HG02970 (cell line): Measurements from ENCODE around the gene UNKL.
"Not testable (repeated sequence)": the region's sequence is repeated elsewhere in the genome, so short reads cannot be mapped to it uniquely, and the experiment has no call there.

Experiments used
- ATAC-seq: cut with Tn5 transposase; IDR thresholded peaks from one replicate; pipeline ENCODE4 v1.9.1; 2021; ENCODE audit warnings: mild to moderate bottlenecking, moderate library complexity, moderate number of reproducible peaks; ENCODE audit not compliant: unreplicated experiment, low FRiP score

Gene UNKL

DNA sequence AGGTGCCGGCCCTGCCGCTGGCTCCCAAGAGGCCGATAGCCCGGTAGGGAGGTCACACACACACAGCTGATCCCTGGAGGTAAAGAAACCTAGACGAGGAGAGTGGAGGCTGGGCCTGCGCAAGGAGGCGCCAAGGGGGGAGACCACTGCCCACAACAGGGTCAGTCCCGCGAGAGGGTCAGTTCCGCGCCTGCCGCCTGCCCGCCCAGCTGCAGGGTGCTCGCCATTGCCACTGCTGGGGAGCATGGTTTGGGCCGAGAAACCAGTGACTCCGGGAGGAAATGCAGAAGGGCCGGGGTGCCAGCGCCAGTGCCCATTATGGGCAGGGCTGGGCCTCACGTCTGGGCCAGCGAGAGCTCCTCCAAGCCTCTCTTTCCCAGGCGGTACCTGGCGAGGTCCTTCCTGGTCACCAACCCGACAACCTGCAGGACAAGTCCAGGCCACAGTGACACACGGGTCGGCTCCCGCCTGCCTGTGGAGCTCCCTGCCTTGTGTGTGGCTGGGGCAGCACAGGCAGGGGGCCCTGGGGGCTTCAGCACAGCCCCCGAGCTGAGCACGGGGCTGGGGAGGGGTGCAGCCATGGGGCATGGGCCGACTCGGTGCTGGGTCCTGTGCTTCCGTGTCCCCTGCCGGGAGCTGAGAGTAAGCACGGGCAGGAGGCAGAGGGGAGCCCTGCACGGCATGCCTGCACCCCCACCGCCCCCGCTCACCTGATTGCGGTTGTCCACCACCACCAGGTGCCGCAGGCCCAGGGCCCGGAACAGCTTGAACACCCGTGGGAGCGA is 32.0 kb upstream of the UNKL start:
- no peak for ATAC-seq

GRCh38 chr16:1445518-1446203 is 31.2 kb upstream of the UNKL start:
- ATAC-seq: no peak

DNA sequence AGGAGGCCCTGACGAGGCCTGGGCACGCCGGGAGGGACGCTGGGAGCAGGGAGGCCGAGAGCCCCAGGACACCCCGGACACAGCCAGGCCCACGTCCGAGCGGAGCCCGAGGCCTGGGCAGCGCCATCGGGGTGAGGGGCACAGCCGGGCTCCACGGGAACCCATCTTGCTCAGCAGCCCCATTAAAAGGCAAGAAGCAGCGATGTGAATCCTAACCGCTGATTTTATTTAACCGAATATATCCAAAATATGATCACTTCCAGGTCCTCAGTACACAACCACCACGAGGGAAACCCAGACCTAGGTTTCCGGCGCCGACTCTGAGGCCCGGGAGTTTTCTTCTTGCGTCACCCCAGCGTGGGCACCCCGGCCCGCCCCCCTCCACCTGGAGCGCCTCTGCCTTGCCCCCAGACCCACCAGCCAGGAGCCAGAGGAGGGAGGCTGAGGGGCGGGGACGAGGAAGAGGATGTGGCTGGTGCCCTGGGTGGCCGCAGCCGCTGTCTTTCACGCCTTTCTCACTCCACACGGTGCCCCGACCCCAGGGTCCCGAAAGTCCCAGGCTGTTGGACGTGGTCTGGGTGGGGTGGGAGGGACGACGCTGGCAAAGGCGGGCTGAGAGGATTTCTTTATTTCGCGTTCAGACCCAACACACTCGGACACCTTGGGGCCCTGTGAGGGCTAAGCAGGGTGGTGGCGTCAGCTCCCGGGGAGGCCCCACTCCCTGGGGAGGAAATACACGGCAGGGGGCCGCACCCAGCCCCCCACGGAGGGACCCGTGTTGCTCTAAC is 30.4 kb upstream of the UNKL start:
- no peak for ATAC-seq

- no peak for ATAC-seq
Measured at GRCh38 chr16:1443980-1444729, 29.7 kb upstream of the UNKL start, which contains the start of gene CCDC154. Gene CCDC154 (minus strand): TSS chr16:1444556. CDS start chr16:1444322, 234 bp downstream.

DNA sequence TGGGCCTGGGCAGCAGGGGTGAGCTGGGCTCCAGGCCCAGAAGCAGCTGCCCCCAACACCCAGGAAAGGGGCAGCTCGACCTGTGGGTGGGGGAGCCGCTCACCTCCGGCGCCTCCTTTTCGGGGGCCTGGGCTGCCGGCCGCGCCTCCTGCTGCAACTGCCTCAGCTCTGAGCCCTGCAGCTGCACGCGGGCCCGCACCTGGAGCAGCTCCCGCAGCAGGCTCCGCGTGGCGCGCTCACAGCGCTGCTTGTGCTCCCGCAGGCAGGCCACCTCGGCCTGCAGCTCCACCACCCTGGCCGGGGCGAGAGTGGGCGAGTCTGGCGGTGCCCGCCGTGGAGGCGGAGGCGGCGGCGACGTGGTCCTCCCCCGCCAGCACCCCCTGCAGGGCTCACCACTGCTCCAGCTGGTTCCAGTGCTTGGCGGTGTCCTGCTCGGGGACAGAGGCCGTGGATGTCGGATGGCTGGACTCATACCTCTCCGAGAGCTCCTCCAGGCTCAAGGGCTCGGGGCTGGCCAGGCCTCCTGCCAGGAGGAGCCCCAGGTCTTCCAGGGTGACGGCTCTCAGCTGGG is 29.0 kb upstream of the UNKL start:
- no peak for ATAC-seq

DNA sequence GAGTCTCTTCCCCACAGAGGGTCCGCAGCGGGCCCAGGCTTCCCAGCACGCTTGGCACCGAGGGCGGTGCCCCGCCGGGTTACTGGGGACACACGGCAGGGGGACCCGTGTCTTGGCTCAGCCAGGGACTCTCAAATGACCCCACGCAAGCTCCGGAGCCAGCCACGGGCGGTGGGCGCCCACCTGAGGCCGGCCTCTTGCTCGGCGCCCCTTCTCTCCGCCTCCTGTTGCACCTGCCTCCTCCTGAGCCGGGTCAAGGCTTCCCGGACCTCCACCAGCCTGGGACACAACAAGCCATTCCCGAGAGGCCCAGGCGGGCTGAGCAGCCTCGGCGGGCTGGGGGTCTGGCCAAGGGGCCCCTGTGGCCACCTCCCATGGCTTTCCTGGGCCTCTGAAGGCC is 28.2 kb upstream of the UNKL start:
- ATAC-seq: no peak

DNA sequence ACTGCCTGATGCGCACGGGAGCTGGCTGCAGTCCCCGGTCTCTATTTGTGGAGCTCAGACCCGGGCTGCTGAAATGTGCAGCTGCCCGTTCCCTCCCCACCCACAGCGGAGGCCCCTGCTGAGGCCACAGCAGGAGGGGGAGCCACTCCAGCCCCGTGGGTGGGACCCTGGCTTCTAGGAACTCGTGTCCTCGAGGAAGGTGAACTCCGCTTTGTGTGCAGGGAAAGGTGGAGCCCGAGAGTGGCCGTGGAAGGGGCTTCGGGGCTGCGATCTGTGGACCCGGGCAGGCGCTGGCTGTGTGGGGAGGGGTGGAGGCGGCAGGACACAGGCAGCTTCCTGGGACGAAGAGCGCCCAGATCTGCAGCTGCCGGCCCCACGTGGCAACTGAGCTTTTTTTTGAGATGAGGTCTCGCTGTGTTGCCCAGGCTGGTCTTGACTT is 26.9 kb upstream of the UNKL start:
- no peak for ATAC-seq

- ATAC-seq: not testable (repeated sequence)
Measured at GRCh38 chr16:1439699-1440074, 25.2 kb upstream of the UNKL start.

DNA sequence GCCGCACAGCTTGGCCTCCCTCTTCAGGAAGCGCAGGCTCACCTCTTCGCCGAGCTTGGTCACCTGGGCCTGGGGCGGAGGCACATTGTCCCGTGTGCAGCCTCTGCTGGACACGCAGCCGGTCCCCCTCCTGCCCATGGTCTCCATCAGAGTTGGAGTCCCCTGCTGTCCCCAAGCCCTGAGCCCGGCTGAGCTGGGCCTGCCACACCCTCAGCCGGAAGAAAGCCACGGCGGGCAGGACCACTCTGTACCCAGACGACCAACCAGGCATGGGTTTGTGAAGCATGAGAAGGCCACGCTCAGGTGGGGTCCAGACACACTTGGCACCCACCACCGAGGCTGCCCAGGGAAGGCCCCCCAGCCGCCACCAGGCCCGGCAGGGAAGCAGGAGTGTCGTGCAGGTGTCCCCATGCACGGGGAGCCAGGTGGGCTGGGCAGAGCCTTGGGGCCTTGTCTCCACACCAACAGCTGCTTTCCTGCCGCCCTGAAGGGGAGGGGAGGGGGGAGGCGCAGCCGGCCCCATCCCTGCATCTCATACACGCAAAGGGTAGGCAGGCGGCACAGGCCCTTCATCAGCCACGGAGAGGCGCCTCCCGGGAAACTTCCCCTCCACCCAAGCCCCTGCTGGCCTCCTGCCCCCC is 24.7 kb upstream of the UNKL start:
- ATAC-seq: no peak

- ATAC-seq: no peak
Measured at GRCh38 chr16:1438229-1439057, 23.9 kb upstream of the UNKL start.

DNA sequence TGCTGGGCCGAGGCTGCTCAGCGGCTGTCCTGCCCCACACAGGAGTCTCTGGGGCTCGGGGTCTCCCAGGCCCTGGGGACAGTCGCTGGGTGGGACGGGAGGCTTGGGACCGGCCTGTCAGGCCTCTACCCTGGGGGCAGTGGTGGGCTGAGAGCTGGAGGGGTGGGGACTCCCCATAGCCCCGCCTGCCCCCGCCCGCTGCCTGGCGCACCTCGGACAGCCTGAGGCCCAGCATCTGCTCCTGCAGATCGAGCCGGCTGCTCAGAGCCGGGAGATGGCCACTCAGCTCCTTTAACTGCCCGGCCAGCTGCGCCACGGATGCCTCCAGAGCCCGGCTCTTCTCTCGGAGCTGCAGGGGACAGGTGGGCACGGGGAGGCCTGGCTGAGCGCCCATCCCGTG is 23.1 kb upstream of the UNKL start:
- no peak for ATAC-seq

DNA sequence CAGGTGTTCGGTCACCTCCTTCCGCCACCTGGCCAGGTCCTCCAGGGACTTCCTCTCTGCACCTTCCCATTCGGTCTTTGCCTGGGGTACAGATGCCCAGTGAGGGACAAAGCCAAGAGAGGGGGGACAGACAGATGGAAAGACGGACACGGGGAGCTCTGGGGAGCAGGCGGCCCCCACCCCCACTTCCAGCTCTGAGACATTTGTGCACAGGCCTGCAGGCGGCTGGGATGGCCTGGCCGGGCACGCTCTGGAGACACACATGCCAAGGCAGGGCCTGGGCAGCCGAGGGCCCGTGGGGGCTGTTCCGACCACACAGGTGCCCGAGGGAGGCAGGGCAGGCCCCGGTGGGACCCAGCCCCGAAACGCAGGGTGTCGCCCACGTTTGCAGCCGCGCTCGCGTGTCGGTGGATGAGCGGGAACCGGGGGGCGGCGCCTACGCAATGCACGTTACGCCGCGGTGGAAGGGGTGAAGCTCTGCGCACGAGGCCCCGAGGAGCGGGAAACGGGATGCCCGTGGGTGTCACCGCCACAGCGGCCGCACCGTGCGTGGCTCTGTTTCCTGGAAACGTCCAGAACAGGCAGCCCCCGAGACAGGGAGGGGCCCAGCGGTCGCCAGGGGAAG is 22.3 kb upstream of the UNKL start:
- no peak for ATAC-seq

- no peak for ATAC-seq
Measured at GRCh38 chr16:1435921-1436697, 21.6 kb upstream of the UNKL start.

GRCh38 chr16:1434644-1435592 is 20.4 kb upstream of the UNKL start:
- no peak for ATAC-seq

GRCh38 chr16:1433756-1434155 is 19.3 kb upstream of the UNKL start:
- ATAC-seq: no peak

- ATAC-seq: no peak
Measured at GRCh38 chr16:1433263-1433560, 18.7 kb upstream of the UNKL start.
